Lower leg skin (tissue), 3 donors: ENCODE measurements around the gene MFGE8.

Experiments used
- CTCF ChIP-seq, 3 donors: fragments of 450-650 bp; IDR thresholded peaks; one replicate each; pipeline ENCODE4 v1.5.1; 2016; ENCODE audit warnings: antibody characterized with exemption in 3 of 3, mild to moderate bottlenecking in 3 of 3, moderate library complexity in 2 of 3
- POLR2A ChIP-seq, 2 donors: fragments of 450-650 bp; IDR thresholded peaks; one replicate each; pipeline ENCODE4 v1.6.1; 2016 to 2017; ENCODE audit warnings: antibody characterized with exemption in 2 of 2, mild to moderate bottlenecking in 1 of 2, moderate library complexity in 1 of 2

GRCh38 chr15:88904624-88905327 lies 8.4 kb downstream of the MFGE8 start:
- TF ChIP-seq CTCF (IDR thresholded peaks at IDR 0.05) (peak in 1 of 3 donors; percentile 95), POLR2A (IDR thresholded peaks at IDR 0.05) (no peak)
